GM18498 (cell line): ENCODE results near the gene LIMS1.
"Not testable (repeated sequence)": the region's sequence is repeated elsewhere in the genome, so short reads cannot be mapped to it uniquely, and the experiment has no call there.

Experiments
- ATAC-seq: cut with Tn5 transposase; IDR thresholded peaks from one replicate; pipeline ENCODE4 v1.9.1; 2021; ENCODE audit warnings: mild to moderate bottlenecking, moderate library complexity; ENCODE audit not compliant: unreplicated experiment

LIMS1 gene

GRCh38 chr2:108533832-108534583 lies at the start of gene LIMS1:
LIMS1 (plus strand) TSS chr2:108534470; CDS start chr2:108534563, 93 bp downstream.
- peak; percentile 86 for ATAC-seq

GRCh38 chr2:108485253-108485652 lies 49.0 kb upstream of the LIMS1 start:
- ATAC-seq, result no peak

GRCh38 chr2:108490506-108491122 lies 43.7 kb upstream of the LIMS1 start:
- ATAC-seq, result no peak

GRCh38 chr2:108491848-108492247 lies 42.4 kb upstream of the LIMS1 start:
- no peak for ATAC-seq

GRCh38 chr2:108492364-108492763 lies 41.9 kb upstream of the LIMS1 start:
- no peak for ATAC-seq

- not testable (repeated sequence) for ATAC-seq
Observed at GRCh38 chr2:108496167-108496566, 38.1 kb upstream of the LIMS1 start.

GRCh38 chr2:108507620-108508019 lies 26.6 kb upstream of the LIMS1 start:
- ATAC-seq, result not testable (repeated sequence)

GRCh38 chr2:108512431-108512830 lies 21.8 kb upstream of the LIMS1 start:
- not testable (repeated sequence) for ATAC-seq

GRCh38 chr2:108514478-108514877 lies 19.8 kb upstream of the LIMS1 start:
- ATAC-seq, result not testable (repeated sequence)

- not testable (repeated sequence) for ATAC-seq
Observed at GRCh38 chr2:108524688-108525087, 9.6 kb upstream of the LIMS1 start.

- not testable (repeated sequence) for ATAC-seq
Observed at GRCh38 chr2:108525258-108525657, 9.0 kb upstream of the LIMS1 start.

- no peak for ATAC-seq
Observed at GRCh38 chr2:108531674-108532055, 2.6 kb upstream of the LIMS1 start.

- ATAC-seq, result peak; percentile 43
Observed at GRCh38 chr2:108534584-108535356, 500 bp downstream of the LIMS1 start.

- no peak for ATAC-seq
Observed at GRCh38 chr2:108535357-108535631, 1.0 kb downstream of the LIMS1 start.

GRCh38 chr2:108536133-108536780 lies 2.0 kb downstream of the LIMS1 start:
- no peak for ATAC-seq

GRCh38 chr2:108536911-108537310 lies 2.6 kb downstream of the LIMS1 start:
- ATAC-seq, result no peak

- no peak for ATAC-seq
Observed at GRCh38 chr2:108538000-108538625, 3.8 kb downstream of the LIMS1 start.

GRCh38 chr2:108541451-108541850 lies 7.2 kb downstream of the LIMS1 start:
- no peak for ATAC-seq

GRCh38 chr2:108542071-108542470 lies 7.8 kb downstream of the LIMS1 start:
- no peak for ATAC-seq

- ATAC-seq, result no peak
Observed at GRCh38 chr2:108547606-108548005, 13.3 kb downstream of the LIMS1 start.
